ENCODE data around the gene FNIP2.
"Not testable (repeated sequence)": the region's sequence is repeated elsewhere in the genome, so short reads cannot be mapped to it uniquely, and the experiment has no call there.

The FNIP2 gene

DNA sequence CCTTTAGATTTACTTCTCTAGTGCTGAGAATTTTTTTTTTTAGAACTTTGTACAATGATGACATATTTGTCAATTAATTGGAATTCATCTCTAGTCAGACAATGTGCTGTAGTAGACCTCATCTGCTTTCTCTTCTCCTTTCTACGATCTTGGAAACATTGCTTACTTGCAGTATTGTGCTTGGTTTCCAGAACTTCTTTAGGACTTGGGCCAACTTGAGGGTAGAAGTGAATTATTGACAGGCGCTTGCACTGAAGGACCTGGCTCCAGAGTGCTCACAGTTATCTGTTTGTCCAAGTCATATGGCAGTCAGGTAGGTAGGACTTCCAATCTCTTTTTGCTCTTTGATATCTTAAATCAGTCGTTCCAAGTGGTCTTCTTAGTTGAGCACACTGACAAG is 39.6 kb downstream of the FNIP2 start:
- no peak overlapping the region for H4K12ac ChIP-seq (ENCODE audit: low read depth, low read length)

GRCh38 chr4:158809208-158809607 is 40.4 kb downstream of the FNIP2 start:
- H3K18ac ChIP-seq (ENCODE audit: low read length); H3K9ac ChIP-seq (ENCODE audit: low read length); DNase-seq; H2BK120ac ChIP-seq (ENCODE audit: insufficient read depth, low read length, poor library complexity); H3K4ac ChIP-seq (ENCODE audit: low read depth, low read length); H4K12ac ChIP-seq (ENCODE audit: low read depth, low read length); H3K14ac ChIP-seq (ENCODE audit: low read length); H2BK5ac ChIP-seq (ENCODE audit: low read depth, low read length, poor library complexity); H3K23ac ChIP-seq (ENCODE audit: low read length); H3K27ac ChIP-seq (ENCODE audit: low read depth, low read length); H3K4me3 ChIP-seq (ENCODE audit: low read depth, low read length); H4K8ac ChIP-seq (ENCODE audit: low read depth, low read length); H3K27me3 ChIP-seq (ENCODE audit: insufficient read depth, low read length); H3K9me3 ChIP-seq (ENCODE audit: insufficient read depth, low read depth, low read length); H3K4me2 ChIP-seq (ENCODE audit: low read length); H3K36me3 ChIP-seq (ENCODE audit: control insufficient read depth in 1 of 2, insufficient read depth in 2 of 2, low read length in 2 of 2); H4K91ac ChIP-seq (ENCODE audit: low read depth, low read length); H2BK12ac ChIP-seq (ENCODE audit: low read length); H3K79me2 ChIP-seq (ENCODE audit: control insufficient read depth, insufficient read depth, low read length, poor library complexity); H2AK5ac ChIP-seq (ENCODE audit: low read length); H2AFZ ChIP-seq (ENCODE audit: insufficient read depth, low read length, poor library complexity): not testable (repeated sequence)
- Histone ChIP-seq H3K4me1 (ENCODE audit: control insufficient read depth in 1 of 2, insufficient read depth in 2 of 2, low read length in 2 of 2) (peaks cover 8 to 21% of the 10 kb centered on the region in 2 experiments), H3K79me1 (ENCODE audit: low read length) (peaks cover 10% of the 10 kb centered on the region)
- WGBS (ENCODE audit: extremely low coverage, insufficient coverage, insufficient read length) = no CpG with 5 or more reads among the region's 4 CpGs

More for the DNA sequence above, 39.6 kb downstream of the FNIP2 start:
- H4K8ac ChIP-seq (ENCODE audit: low read depth, low read length) = no peak overlapping the region
- peaks cover 8 to 21% of the 10 kb centered on the region in 2 experiments for H3K4me1 ChIP-seq (ENCODE audit: control insufficient read depth in 1 of 2, insufficient read depth in 2 of 2, low read length in 2 of 2)
- H3K27me3 ChIP-seq (ENCODE audit: insufficient read depth, low read length) = no peaks in the 10 kb centered on the region
- H3K9ac ChIP-seq (ENCODE audit: low read length) = no peak overlapping the region
- no peak for DNase-seq
- no peak overlapping the region for H3K14ac ChIP-seq (ENCODE audit: low read length)
- H3K79me2 ChIP-seq (ENCODE audit: control insufficient read depth, insufficient read depth, low read length, poor library complexity) = peaks cover 2% of the 10 kb centered on the region
- H2BK5ac ChIP-seq (ENCODE audit: low read depth, low read length, poor library complexity) = no peak overlapping the region
- no peaks in the 10 kb centered on the region for H3K36me3 ChIP-seq (ENCODE audit: control insufficient read depth in 1 of 2, insufficient read depth in 2 of 2, low read length in 2 of 2)
- no peak overlapping the region for H3K23ac ChIP-seq (ENCODE audit: low read length)
- H2AK5ac ChIP-seq (ENCODE audit: low read length) = no peak overlapping the region
- no peak overlapping the region for H2BK120ac ChIP-seq (ENCODE audit: insufficient read depth, low read length, poor library complexity)
- H3K18ac ChIP-seq (ENCODE audit: low read length) = no peak overlapping the region
- no peak overlapping the region for H4K91ac ChIP-seq (ENCODE audit: low read depth, low read length)
- H3K4me2 ChIP-seq (ENCODE audit: low read length) = no peak overlapping the region
- peaks cover 10% of the 10 kb centered on the region for H3K79me1 ChIP-seq (ENCODE audit: low read length)
- no peaks in the 10 kb centered on the region for H3K9me3 ChIP-seq (ENCODE audit: insufficient read depth, low read depth, low read length)
- H2AFZ ChIP-seq (ENCODE audit: insufficient read depth, low read length, poor library complexity) = no peak overlapping the region
- no peak overlapping the region for H3K4me3 ChIP-seq (ENCODE audit: low read depth, low read length)
- H3K27ac ChIP-seq (ENCODE audit: low read depth, low read length) = no peak overlapping the region
- no CpG with 5 or more reads among the region's 3 CpGs for WGBS (ENCODE audit: extremely low coverage, insufficient coverage, insufficient read length)
- H2BK12ac ChIP-seq (ENCODE audit: low read length) = no peak overlapping the region
- no peak overlapping the region for H3K4ac ChIP-seq (ENCODE audit: low read depth, low read length)

DNA sequence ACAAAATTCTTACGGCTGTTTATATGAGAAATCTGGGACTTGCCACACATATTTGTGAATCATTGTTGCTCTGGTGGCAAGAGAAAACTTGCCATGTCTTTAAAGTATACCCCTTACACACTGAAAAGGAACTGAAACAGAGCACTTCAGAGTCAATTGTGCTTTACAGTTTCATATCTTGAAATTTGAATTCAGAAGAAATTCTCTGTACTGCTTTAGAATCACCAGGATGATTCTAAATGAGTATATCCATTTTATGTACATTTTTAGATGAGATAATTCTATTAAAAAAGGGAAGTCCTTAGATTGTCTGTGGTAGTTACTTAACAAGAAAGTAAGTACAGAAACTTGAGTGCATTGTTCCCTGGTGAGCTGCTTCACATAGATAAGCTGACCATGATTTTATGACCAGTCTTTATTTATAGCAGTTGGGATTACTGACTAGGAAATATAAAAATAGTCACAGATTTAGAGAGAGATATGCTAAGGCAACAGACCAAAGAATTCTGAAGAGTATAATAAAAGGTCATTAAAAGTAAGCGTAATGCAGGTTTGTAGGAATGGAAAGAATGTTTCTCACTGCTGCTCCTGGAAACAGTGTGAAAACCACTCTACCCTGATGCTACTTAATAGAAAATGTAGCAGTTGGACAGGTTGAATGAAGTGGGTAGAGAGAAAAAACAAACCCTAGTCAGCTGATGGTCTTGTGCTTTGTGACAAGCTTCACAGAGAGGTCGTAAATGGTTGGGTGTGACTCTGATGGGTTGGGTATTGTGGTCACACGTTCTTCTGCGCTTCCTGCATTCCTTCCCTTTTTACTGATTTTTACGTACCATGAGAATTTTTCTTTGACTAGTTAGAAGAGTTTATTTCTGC is 41.0 kb downstream of the FNIP2 start:
- peaks cover 2% of the 10 kb centered on the region for H3K79me2 ChIP-seq (ENCODE audit: control insufficient read depth, insufficient read depth, low read length, poor library complexity)
- WGBS (ENCODE audit: extremely low coverage, insufficient coverage, insufficient read length) = no CpG with 5 or more reads among the region's 6 CpGs
- H3K27ac ChIP-seq (ENCODE audit: low read depth, low read length) = peak overlapping the region; percentile 45
- peak; percentile 89 to 98 for DNase-seq
- no peak overlapping the region for H3K4me3 ChIP-seq (ENCODE audit: low read depth, low read length)
- no peak overlapping the region for H2AFZ ChIP-seq (ENCODE audit: insufficient read depth, low read length, poor library complexity)
- H3K14ac ChIP-seq (ENCODE audit: low read length) = no peak overlapping the region
- no peak overlapping the region for H2AK5ac ChIP-seq (ENCODE audit: low read length)
- H3K27me3 ChIP-seq (ENCODE audit: insufficient read depth, low read length) = no peaks in the 10 kb centered on the region
- H3K18ac ChIP-seq (ENCODE audit: low read length) = no peak overlapping the region
- no peak overlapping the region for H4K91ac ChIP-seq (ENCODE audit: low read depth, low read length)
- H3K79me1 ChIP-seq (ENCODE audit: low read length) = peaks cover 10% of the 10 kb centered on the region
- no peak overlapping the region for H2BK12ac ChIP-seq (ENCODE audit: low read length)
- H3K36me3 ChIP-seq (ENCODE audit: control insufficient read depth in 1 of 2, insufficient read depth in 2 of 2, low read length in 2 of 2) = no peaks in the 10 kb centered on the region
- peaks cover 9 to 22% of the 10 kb centered on the region in 2 experiments for H3K4me1 ChIP-seq (ENCODE audit: control insufficient read depth in 1 of 2, insufficient read depth in 2 of 2, low read length in 2 of 2)
- H2BK120ac ChIP-seq (ENCODE audit: insufficient read depth, low read length, poor library complexity) = no peak overlapping the region
- no peak overlapping the region for H3K4me2 ChIP-seq (ENCODE audit: low read length)
- no peak overlapping the region for H3K4ac ChIP-seq (ENCODE audit: low read depth, low read length)
- no peak overlapping the region for H2BK5ac ChIP-seq (ENCODE audit: low read depth, low read length, poor library complexity)
- no peaks in the 10 kb centered on the region for H3K9me3 ChIP-seq (ENCODE audit: insufficient read depth, low read depth, low read length)
- H3K9ac ChIP-seq (ENCODE audit: low read length) = no peak overlapping the region
- no peak overlapping the region for H4K12ac ChIP-seq (ENCODE audit: low read depth, low read length)
- no peak overlapping the region for H3K23ac ChIP-seq (ENCODE audit: low read length)
- no peak overlapping the region for H4K8ac ChIP-seq (ENCODE audit: low read depth, low read length)

- peak; percentile 95 to 96 for DNase-seq
- H3K27ac ChIP-seq (ENCODE audit: low read depth, low read length) = peak overlapping the region; percentile 51
- H3K4me2 ChIP-seq (ENCODE audit: low read length) = no peak overlapping the region
- peaks cover 12 to 22% of the 10 kb centered on the region in 2 experiments for H3K4me1 ChIP-seq (ENCODE audit: control insufficient read depth in 1 of 2, insufficient read depth in 2 of 2, low read length in 2 of 2)
- no peak overlapping the region for H3K9ac ChIP-seq (ENCODE audit: low read length)
- H3K14ac ChIP-seq (ENCODE audit: low read length) = no peak overlapping the region
- H4K8ac ChIP-seq (ENCODE audit: low read depth, low read length) = peak overlapping the region; percentile 16
- peaks cover 0 to 2% of the 10 kb centered on the region in 2 experiments for H3K36me3 ChIP-seq (ENCODE audit: control insufficient read depth in 1 of 2, insufficient read depth in 2 of 2, low read length in 2 of 2)
- H4K12ac ChIP-seq (ENCODE audit: low read depth, low read length) = no peak overlapping the region
- no peak overlapping the region for H3K4ac ChIP-seq (ENCODE audit: low read depth, low read length)
- H3K27me3 ChIP-seq (ENCODE audit: insufficient read depth, low read length) = no peaks in the 10 kb centered on the region
- H3K18ac ChIP-seq (ENCODE audit: low read length) = no peak overlapping the region
- H3K79me2 ChIP-seq (ENCODE audit: control insufficient read depth, insufficient read depth, low read length, poor library complexity) = peaks cover 4% of the 10 kb centered on the region
- H3K9me3 ChIP-seq (ENCODE audit: insufficient read depth, low read depth, low read length) = no peaks in the 10 kb centered on the region
- no peak overlapping the region for H2BK120ac ChIP-seq (ENCODE audit: insufficient read depth, low read length, poor library complexity)
- H3K23ac ChIP-seq (ENCODE audit: low read length) = no peak overlapping the region
- peak overlapping the region; percentile 36 for H2BK12ac ChIP-seq (ENCODE audit: low read length)
- H3K4me3 ChIP-seq (ENCODE audit: low read depth, low read length) = no peak overlapping the region
- no peak overlapping the region for H2BK5ac ChIP-seq (ENCODE audit: low read depth, low read length, poor library complexity)
- H2AK5ac ChIP-seq (ENCODE audit: low read length) = no peak overlapping the region
- no peak overlapping the region for H2AFZ ChIP-seq (ENCODE audit: insufficient read depth, low read length, poor library complexity)
- WGBS (ENCODE audit: extremely low coverage, insufficient coverage, insufficient read length) = no CpG with 5 or more reads among the region's 3 CpGs
- H4K91ac ChIP-seq (ENCODE audit: low read depth, low read length) = no peak overlapping the region
- peaks cover 12% of the 10 kb centered on the region for H3K79me1 ChIP-seq (ENCODE audit: low read length)
These were observed 41.8 kb downstream of the FNIP2 start for GRCh38 chr4:158810487-158811215.

All from trophoblast cell (in vitro differentiated cells and primary cell).